HG03378 (cell line): ENCODE results near the gene NAT14.
"Not testable (repeated sequence)": the region's sequence is repeated elsewhere in the genome, so short reads cannot be mapped to it uniquely, and the experiment has no call there.

ENCODE experiments used
- ATAC-seq: cut with Tn5 transposase; IDR thresholded peaks from one replicate; pipeline ENCODE4 v1.9.1; 2021; ENCODE audit warnings: mild to moderate bottlenecking, moderate library complexity; ENCODE audit not compliant: unreplicated experiment

The NAT14 gene

GRCh38 chr19:55485439-55486011, 537 bp downstream of the NAT14 start:
- ATAC-seq, result no peak

GRCh38 chr19:55486043-55486970, 1.3 kb downstream of the NAT14 start:
- no peak for ATAC-seq

- no peak for ATAC-seq
Observed at GRCh38 chr19:55486971-55487923, 2.3 kb downstream of the NAT14 start.

GRCh38 chr19:55487924-55488687, 3.1 kb downstream of the NAT14 start, which contains the start of gene SSC5D:
Gene SSC5D (plus strand): TSS chr19:55488436. CDS start chr19:55488590, 154 bp downstream.
- no peak for ATAC-seq

- ATAC-seq, result no peak
Observed at GRCh38 chr19:55488986-55489710, 4.2 kb downstream of the NAT14 start.

GRCh38 chr19:55489711-55490477, 4.9 kb downstream of the NAT14 start:
- no peak for ATAC-seq

GRCh38 chr19:55490478-55491432, 5.8 kb downstream of the NAT14 start:
- ATAC-seq, result no peak

- no peak for ATAC-seq
Observed at GRCh38 chr19:55491546-55492360, 6.8 kb downstream of the NAT14 start.

- no peak for ATAC-seq
Observed at GRCh38 chr19:55492362-55492944, 7.5 kb downstream of the NAT14 start.

- no peak for ATAC-seq
Observed at GRCh38 chr19:55493052-55493644, 8.2 kb downstream of the NAT14 start.

- ATAC-seq, result no peak
Observed at GRCh38 chr19:55493645-55494171, 8.7 kb downstream of the NAT14 start.

GRCh38 chr19:55494172-55494761, 9.3 kb downstream of the NAT14 start:
- ATAC-seq, result no peak

GRCh38 chr19:55495646-55496349, 10.8 kb downstream of the NAT14 start:
- no peak for ATAC-seq

GRCh38 chr19:55496820-55497219, 11.8 kb downstream of the NAT14 start:
- ATAC-seq, result not testable (repeated sequence)

- ATAC-seq, result no peak
Observed at GRCh38 chr19:55497763-55498162, 12.8 kb downstream of the NAT14 start.
